WI38 (cell line): ENCODE measurements around the gene MRPL19.

Experiments
- H3K4me3 ChIP-seq: 2 replicates; pipeline ENCODE4 v1.5.1; 2011; ENCODE audit warnings: low read depth, mild to moderate bottlenecking, control low read depth, low read length
- TF ChIP-seq, protein P1 (sequence below): IDR thresholded peaks from 2 replicates; pipeline ENCODE4 v1.5.1; 2012; ENCODE audit warnings: low read depth, mild to moderate bottlenecking, control low read depth, low read length

Gene MRPL19

DNA sequence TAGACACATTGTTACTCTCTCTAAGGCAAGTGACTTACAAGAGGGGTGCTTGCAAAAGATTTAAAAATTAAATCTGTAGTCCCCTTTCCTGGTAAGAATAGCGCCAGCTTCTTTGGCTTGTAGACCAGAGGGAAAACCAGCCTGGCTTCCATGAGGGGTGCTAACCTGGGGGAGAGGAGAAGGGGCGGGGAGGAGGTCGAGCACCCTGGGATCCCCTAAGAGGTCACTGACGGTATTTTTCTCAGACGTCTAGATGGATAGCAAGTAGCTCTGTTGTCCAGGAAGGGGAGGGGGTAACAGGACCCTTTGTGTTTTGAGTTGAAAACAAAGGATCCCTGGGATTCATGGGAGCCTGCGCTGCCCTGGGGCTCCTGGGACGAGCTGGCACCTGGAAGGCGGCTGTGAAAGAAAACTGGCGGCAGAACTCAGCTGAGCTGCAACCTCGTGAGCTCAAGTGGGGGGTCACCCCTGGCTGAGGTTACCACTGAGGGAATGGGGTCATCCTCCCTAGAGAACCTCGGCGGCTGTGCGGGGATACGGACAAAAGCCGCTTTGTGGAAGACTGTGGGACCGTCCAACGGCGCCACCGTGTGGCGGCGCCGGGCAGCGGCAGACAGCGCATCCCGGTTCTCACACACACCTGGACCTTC, 37.8 kb upstream of the MRPL19 start:
- TF ChIP-seq, protein P1, sequence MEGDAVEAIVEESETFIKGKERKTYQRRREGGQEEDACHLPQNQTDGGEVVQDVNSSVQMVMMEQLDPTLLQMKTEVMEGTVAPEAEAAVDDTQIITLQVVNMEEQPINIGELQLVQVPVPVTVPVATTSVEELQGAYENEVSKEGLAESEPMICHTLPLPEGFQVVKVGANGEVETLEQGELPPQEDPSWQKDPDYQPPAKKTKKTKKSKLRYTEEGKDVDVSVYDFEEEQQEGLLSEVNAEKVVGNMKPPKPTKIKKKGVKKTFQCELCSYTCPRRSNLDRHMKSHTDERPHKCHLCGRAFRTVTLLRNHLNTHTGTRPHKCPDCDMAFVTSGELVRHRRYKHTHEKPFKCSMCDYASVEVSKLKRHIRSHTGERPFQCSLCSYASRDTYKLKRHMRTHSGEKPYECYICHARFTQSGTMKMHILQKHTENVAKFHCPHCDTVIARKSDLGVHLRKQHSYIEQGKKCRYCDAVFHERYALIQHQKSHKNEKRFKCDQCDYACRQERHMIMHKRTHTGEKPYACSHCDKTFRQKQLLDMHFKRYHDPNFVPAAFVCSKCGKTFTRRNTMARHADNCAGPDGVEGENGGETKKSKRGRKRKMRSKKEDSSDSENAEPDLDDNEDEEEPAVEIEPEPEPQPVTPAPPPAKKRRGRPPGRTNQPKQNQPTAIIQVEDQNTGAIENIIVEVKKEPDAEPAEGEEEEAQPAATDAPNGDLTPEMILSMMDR = peak; percentile 95
- peak overlapping the region; percentile 9; the same call in 1 of the 2 replicates for H3K4me3 ChIP-seq

DNA sequence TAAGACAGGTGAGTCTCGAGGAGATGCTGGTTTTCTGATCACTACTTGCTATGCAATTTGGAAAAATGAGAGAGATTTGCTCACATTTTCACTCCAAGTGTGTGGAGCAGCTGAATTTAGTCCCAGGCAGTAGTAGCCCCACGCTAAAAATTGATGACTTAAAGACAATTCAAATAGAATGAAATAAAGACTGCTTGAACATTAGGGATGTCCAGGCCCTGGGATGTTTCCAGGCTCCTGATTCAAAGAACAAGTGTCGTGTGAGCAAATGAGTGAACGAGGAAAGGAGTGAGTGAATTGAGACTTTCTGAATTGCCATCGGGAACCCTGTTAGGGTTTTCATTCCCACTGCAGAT, 37.3 kb upstream of the MRPL19 start:
- no peak overlapping the region for H3K4me3 ChIP-seq
- TF ChIP-seq, protein P1 = no peak

DNA sequence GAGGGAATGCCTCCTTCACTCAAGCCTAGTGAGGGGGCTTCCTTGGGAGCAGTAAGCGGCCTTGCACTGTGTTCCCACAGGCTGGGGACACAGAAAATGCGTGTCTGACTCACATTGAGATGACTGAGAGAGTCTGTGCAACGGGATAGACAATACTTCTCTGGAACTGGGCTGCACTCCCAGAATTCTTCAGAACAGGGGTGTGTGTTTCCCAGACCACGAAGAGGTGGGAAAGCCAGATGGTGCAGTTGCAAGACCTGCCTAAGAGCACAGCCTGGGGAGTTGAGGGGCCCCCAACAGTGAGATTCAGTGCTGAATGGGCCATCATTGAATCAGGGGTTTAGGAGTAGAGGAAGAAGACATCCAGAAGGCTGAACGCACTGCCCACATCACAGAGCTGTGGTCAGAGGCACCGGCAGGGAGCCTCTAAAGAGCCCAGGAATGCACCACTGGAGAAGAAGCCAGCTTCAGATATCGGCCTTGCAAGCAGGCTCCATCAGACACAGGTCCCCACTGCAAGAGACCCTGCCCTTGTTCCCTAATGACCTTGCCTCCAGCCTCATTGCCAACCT, 36.6 kb upstream of the MRPL19 start:
- no peak overlapping the region for H3K4me3 ChIP-seq
- TF ChIP-seq, protein P1 = no peak

DNA sequence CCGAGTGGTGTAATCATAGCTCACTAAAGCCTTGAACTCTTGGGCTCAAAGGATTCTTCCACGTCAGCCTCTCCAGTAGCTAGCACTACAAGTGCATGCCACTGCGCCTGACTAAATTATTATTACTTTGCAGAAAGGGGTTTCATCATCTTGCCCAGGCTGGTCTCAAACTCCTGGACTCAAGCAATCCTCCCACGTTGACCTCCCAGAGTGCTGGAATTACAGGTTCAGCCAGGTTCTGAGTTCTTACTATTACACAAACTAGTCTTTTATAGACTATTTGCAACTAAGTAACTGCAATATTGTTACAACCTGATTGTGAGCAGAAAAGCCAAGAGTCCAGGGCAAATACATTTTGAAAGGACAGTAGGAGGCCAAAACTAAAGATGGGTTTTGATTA, 35.9 kb upstream of the MRPL19 start:
- TF ChIP-seq, protein P1 = no peak
- H3K4me3 ChIP-seq = no peak overlapping the region

DNA sequence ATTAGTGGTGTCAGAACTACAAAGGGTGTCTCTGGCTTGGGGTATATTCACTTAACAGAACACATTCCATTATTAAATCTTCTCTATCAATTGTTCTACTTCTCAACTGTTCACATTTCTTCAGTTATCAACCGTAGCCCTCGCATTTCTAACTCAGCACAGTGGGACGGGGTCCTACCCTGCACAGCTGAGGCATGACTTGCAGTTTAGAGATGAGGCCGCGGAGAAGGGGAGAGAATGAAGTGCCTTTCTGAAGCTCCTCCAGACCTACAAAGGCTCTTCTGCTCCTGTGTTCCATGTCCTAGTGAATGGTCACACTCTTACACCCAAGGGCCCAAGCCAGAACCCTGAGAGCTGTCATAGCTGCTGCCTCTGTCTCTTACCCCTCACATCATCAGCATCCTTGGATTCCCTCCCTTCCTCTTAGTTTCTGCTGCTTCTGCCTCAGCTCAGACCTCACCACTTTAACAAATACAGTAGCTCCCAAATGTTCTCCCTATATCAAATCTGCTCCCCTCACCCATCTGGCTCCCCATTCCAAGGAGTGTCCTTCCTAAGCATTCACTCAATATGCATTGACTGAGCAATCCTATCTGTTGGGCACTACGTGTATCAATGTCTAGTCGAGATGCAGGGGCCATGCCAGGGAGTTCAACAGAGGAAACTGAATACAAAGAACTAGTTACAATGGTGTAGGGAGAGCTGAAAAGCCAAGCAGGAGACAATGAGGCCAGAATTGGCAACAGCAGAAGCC, 34.3 kb upstream of the MRPL19 start:
- TF ChIP-seq, protein P1 = no peak
- no peak overlapping the region for H3K4me3 ChIP-seq

DNA sequence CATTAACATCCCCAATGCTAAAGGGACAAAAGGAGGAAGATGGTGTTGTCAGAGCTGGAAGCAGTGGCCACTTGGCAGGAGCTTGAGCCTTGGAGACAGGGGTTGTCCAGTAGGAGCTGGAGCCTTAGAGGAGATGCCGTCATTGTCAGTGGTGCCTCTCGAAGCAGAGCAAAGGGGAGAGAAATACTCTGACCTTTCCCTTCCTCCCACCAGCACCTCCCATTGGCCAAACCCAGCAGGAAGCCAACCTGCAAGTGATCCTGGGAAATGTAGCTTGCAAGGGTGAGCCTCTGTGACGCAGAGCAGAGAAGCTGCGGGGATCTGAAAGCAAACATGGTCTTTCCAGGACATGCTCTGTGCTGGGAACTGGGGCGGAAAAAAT, 33.7 kb upstream of the MRPL19 start:
- TF ChIP-seq, protein P1 = no peak
- H3K4me3 ChIP-seq = no peak overlapping the region

DNA sequence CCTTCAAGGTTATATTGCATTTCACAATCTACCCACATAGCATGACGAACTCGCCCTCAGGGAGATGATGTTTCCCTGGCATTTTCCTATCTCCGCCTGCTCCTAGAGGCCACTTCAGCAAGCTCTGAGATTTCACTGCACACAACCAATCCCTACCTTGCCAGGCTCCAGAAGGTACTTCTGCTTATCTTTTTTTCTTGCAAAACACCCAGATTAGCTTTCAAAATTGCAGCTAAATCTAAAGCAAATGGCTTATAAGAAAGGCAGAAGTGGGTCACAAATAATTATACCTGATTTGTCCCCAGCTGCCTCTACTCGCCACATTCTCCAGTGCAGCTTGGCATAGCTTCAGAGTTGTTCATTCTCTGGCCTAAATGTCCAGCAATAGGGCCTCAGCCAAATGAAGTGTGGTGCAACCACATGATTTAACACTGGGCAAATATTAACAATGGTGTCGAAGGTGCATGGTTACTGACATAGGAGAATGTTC, 32.4 kb upstream of the MRPL19 start:
- H3K4me3 ChIP-seq = no peak overlapping the region

More for the DNA sequence above, 32.4 kb upstream of the MRPL19 start:
- TF ChIP-seq, protein P1 = no peak
